Colon (tissue), 2 donors: ENCODE results near the gene SERPINH1.
"Not testable (repeated sequence)": the region's sequence is repeated elsewhere in the genome, so short reads cannot be mapped to it uniquely, and the experiment has no call there.

Experiments
- FAIRE-seq: peaks from 2 replicates; lab custom pipeline; 2012; peaks lifted over from hg19 to GRCh38; lab: Jason Lieb, UNC
- donor health status: control.
- donor health status: control.

The SERPINH1 gene

DNA sequence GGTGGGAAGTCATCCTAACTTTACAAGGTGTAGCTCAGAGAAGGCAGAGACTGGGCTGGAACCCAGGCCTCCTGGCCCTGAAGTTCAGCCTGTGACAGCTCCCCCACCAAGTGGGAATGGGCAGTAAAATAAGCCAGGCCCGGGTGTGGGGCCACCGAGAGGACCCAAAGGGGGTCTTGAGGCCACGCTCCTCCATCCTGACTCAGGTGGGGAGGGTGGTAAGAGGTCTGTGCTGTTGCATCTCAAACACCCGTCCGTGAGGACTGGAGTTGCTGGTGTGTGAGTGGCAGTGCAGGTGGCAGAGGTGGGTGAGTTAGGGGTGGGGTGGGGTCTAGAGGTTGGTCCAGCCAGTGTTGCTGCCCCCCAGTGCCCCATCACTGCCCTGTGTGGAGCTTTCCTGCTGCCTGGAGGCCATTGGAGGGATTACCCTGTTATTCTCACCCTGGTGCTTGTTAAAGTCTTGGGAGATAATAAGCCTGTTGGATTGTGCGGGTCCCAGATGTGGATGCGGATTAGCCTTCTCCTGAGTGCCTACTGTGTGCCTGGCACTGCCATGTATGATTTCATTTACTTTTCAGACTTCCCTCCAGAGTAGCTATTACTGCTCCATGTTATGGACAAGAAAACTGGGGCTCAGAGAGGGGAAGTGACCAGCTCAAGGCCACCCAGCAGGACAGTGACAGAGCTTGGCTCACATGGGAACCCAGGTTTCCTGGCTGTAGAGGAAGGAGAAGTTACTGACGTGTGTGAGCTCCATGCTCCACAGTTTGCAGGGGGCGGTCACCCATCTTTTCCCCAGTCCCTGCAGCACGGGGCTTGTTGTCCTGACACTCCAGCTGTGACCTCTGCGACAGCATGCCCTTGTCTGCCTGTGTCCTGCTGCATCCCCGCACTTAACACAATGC, 12.9 kb downstream of the SERPINH1 start:
- FAIRE-seq, result no peak

DNA sequence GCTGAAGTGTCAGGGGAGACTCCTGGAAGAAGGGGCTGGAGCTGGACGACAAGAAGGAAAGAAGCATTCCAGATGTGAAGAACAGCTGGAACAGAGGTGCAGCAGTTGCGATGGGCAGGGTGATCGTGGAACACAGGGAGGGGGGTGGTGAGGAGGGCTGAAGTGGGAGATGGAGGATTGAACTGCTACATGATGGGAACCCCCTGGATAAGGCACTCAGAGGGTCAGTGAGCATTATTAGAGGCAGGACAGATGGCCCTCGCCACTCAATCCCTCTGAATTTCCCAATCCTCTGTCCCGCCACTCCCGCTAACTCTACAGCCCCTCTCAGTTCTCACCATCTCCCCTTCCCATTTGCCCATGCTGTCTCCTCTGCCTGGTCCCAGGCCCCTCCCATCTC, 14.0 kb downstream of the SERPINH1 start:
- no peak for FAIRE-seq

DNA sequence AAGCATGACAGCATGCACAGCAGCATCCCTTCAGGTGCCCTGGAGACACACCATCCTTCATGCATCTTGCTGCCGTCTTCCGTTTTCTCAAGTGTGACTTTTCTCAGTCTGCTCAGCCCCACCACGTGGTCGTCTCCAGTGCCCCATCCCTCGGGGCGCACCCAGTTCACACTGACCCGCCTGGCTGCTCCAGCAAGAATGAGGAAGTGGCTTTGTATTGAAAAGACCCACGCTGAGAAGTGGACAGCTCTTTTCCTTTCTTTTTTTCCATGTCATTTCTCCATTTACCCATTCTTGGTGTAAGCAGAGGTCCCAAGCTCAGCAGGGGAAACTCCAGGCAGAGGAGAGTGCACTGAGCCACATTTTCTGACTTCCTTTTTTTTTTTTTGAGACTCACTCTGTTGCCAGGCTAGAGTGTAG, 14.5 kb downstream of the SERPINH1 start:
- no peak for FAIRE-seq

DNA sequence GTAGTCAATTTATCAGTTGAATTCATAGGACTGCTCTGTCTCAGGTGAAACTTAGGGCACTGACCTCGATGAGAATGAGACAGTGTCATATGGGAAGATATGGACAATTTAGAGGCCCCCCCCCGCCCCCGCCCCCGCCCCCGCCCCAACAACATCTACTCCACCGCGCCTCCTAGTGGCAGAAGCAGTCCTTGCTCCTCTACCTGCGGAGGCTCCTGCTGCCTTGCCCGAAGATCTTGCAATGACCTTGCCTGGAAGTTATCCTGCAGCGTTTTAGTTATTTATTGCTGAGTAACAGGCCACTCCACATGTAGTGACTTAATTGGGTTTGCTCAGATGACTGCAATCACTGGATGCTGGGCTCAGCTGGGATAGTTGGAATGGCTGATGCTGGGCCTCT, 15.2 kb downstream of the SERPINH1 start:
- FAIRE-seq, result no peak

DNA sequence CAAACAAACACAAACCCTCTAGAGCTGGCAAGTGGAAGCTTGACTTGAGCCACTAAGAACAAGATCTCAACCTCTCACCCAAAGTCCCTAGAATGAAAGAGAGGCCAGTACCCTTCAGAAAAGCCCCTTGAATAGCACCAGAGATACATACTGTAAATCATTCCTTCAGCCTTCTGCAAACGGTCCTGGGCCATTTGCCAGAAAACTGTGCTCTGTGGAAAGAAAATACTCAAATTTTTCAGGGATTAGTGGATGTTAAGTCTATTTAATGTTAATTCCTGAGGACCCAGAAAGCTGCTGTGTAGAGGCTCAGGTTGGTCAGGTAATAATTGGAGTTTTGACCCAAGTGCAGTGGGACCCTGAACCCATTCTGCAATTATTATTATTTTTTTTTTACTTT, 16.9 kb downstream of the SERPINH1 start:
- FAIRE-seq, result no peak

DNA sequence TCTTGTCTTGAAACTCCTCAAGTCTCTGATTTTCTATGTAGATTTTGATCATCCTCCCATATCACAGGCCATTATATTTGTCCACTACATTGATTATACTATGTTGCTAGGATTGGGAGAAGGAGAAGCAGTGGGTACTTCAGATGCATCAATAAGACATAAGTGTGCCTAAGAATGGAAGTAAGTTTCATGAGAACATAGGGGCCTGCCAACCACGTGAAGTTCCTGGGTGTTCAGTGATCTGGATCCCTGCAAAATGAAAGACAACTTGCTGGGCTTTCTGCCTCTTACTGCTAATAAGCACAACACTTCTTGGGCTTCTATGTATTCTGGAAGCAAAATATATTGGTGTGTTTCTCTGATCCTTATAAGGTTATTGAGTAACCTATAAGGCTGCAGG, 17.8 kb downstream of the SERPINH1 start:
- no peak for FAIRE-seq

DNA sequence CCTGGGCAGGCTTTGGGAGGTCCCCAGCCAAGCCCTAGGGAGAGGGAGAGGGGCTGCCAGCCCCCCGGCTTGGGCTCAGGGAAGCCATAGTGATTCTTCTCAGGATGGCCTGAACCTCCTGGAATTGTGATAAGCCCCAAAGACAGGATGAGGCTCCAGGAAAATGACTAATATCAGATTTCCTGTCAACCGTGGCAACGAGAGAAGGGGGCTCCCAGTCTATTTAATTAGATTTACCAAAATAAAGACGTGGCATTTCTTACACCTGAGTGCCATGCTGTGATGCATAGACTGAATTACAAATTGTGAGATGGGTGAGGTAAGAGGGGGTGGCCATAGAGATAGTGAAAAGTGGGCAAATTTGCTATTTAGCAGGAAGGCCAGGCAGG, 20.4 kb downstream of the SERPINH1 start:
- FAIRE-seq, result no peak

DNA sequence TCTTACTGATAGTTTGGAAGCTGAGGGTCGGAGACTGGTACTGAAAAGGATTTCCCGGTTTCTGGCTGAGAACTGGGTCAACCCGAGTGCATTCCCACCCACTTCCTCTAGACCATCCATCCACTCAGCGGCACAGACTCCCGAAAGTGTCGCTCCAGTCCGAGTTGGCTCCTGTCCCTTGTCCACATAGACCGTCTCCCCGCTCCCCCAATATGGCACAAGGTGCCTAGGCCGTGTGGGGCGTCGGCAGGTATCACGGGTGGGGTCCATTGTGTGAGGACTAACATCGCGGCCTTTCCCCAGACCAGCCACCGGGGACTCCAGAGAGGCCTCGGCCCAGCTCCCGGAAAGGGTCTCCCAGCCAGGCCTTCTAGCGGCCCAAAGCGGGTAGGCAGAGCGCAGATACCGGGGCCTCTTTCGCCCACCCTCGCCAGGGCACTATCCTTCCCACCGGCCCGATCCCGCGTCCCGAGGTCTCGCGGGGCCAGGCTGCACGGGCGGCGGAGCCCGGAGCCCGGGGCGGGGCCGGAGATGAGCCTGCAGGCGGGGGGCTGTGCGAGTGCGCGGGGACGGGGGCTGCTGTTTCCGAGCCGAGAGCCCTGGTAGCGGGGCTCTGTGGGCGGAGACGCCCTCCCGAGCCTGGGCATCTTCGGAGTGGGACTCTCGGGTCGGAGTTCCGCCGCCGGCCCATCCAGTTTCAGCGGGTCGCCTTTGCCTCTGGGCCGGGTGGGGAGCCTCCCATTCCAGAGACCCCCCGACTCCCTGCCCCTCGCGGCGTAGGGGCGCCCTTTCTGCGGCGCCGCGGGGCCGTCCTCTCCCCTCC, 21.1 kb downstream of the SERPINH1 start:
- no peak for FAIRE-seq

DNA sequence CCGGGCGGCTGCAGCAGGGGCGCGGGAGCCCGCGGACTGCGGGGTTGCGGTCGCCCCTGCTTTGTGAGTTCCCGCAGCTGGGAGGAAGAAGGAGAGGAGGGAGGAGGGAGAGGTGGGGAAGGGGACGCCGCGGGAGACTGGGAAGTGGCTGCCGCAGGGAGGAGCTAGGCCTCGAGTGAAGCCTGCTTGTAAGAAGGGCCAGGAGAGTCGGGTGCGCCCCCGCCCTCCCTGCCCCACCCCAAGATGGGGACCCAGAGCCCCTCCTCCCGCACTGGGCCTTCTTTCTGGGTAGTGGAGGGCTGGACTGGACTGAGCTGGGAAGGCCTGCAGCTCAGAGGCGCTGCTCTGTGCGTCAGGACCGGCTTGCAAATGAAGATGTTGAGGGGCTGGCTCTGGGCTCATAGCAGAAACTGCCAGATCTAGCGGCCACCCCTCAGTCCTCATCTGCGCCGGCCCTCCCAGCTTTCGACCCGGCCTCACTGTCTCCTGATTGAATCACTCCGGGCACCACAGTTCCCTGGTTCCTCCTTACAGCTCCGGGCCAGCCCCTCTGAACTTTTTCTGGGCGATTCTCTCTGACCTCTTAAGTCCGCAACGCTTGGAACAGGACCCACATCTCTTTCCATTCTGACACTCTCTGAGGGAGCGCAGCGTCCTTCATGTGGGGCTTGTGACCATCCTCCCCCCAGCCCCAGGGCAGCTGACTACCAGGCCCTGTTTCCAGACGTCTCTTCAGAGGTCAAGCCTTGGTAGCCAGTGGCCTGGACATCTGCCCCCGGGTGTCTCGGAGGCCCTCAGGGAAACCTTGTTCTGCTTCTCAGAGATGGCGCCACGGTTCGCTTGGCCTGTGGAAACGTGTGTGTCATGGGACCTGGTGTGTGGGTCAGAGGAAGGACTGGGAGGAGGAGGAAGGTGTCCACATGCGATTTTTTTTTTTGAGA, 21.9 kb downstream of the SERPINH1 start:
- no peak for FAIRE-seq

DNA sequence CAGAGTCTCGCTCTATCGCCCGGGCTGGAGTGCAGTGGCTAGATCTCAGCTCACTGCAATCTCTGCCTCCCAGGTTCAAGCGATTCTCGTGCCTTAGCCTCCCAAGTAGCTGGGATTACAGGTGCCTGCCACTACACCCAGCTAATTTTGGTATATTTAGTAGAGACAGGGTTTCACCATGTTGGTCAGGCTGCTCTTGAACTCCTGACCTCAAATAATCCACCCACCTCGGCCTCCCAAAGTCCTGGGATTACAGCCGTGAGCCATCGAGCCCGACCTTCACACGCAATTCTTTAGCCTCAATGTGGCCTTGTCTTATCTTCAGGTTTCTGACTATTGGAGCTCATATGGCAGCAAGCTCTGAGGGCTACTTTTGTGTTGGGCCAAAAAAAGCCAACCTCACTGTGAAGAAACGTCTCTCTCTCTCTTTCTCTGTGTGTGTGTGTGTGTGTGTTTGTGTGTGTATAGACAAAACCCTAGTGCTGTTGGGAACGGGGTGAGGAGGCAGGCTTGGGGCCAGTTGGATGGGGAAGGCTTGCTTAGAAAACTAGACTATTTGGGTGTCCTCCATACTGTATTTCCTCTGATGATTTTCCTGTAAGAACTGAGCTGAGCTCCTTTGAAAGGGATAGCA, 22.7 kb downstream of the SERPINH1 start:
- not testable (repeated sequence) for FAIRE-seq

DNA sequence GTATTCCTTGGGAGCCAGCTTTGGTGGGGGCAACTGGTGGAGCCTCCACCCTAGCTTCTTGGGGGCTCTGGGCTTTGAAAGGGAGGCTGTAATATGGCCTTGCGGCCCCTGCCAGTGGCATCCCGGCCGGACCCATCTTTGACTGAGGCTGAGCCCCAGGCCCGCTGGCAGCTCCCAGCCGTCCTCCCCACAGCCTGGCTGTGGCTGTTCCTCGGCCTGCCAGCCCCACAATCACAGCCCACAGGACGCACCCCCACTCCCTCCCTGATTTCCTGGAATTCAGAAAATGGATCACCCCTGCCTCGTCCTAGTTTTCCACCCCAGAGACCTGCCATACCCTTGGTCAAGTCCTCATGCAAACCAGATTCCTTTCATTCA, 23.2 kb downstream of the SERPINH1 start:
- FAIRE-seq, result no peak

DNA sequence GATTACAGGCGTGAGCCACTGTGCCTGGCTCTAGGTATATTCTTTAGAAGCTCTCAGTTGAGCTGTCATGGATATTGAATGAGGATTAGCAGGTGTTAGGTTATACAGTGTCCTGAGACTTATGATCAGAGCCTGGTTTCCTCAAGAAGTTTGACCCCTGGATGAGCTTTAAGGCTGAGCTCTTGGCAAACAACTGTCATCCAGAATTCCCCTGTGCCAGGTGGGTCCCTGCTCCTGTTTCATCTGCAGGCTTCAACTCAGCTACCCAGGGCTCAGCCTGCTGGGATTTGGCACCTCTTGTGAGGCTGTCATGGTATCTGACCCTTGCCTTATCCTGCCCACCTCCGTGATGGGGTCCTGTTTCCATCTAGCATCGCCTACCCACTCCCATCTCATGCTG, 24.3 kb downstream of the SERPINH1 start:
- FAIRE-seq, result no peak

DNA sequence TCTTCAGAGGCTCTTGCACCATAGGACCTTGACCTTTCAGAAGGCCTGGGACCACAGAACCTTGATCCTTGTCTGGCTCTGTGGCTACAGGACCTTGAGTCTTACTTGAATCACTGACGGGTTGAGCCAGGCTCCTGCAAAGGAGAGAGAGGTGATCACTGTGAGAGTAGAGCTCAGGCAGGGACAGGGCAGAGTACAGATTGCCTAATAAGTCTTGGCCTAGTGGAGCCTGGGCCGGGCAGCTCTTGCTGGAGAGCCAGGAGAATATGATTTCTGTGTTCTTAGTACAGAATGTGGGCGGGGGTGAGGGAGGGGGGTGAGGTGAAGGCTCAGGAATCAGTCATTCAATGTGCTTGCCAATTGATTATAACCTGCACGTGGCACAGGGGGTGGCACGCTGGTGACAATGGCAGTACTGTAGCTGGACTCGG, 26.0 kb downstream of the SERPINH1 start:
- no peak for FAIRE-seq

DNA sequence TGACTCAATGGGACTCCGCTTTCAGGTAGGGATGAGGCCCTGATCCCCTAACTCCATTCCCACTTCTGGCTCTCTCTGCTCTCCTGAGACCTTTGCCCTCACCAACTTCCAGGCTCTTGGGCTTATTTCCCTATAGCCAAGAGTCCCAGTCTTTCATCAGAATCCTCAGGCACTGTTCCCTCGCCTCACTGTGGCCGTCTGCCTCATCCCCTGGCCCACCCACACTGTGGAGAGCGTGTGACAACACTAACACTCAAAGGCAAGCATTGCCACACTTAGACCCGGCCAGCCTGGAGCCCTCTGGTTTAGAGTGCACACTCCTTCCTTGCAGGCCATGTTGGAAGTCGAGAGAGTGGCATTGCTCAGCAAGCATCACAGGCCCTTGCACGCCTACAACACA, 27.0 kb downstream of the SERPINH1 start:
- FAIRE-seq, result no peak

DNA sequence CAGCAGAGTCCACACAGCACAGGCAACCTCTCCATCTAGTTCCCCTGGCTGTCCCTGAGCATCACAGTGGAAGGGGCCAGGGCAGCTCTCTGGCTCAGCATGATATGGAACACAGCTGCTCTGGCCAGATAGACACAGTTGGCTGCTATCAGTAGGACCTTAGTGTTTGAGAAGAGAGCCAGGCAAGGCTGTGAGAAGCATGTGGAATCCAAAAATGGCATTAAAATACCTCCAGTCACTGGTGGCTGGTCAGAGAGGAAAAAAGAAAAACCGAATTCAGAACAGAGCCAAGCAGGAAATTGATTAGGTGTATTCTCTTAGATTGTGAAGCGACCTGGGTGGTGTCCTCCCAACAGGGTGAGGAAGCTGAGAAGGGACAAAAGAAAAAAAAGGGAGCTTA, 27.9 kb downstream of the SERPINH1 start:
- FAIRE-seq, result no peak

DNA sequence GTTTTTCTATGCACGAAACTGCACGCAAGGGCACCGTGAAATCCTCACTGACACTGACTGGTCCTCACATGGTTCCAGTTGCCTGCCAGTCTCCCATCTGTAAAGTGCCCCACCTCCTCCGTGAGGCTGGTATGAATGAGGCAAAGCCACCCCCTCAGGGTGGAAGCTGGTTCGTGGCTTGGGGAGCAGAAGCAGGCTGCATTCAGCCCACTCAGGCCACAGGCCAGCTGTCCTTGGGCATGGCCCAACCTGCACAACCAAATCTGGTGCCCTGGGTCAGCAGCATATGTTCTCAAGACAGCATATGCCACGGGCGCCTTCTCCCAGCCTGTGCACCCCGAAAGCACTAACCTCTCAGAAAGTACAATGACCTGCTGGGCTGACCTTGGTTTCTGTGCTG, 29.3 kb downstream of the SERPINH1 start:
- no peak for FAIRE-seq

DNA sequence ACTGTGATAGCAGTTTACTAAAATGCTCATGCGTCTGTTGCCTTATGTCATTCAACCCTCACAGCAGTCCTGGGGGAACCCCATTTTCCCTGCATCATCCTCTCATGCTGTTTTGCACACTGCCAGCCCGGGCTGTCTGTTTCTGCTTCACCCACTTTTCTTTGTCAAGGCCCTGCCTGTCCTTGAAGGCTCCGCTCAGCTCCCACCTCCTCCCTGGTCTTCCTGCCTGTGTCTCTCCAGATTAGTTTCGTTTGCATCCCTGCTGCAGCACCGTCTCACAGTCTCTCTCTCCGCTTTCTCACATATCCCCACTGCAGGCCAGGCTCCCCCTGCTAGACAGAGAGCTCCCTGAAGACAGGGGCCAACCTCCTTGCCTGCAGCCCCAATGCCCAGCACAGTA, 29.9 kb downstream of the SERPINH1 start:
- no peak for FAIRE-seq

DNA sequence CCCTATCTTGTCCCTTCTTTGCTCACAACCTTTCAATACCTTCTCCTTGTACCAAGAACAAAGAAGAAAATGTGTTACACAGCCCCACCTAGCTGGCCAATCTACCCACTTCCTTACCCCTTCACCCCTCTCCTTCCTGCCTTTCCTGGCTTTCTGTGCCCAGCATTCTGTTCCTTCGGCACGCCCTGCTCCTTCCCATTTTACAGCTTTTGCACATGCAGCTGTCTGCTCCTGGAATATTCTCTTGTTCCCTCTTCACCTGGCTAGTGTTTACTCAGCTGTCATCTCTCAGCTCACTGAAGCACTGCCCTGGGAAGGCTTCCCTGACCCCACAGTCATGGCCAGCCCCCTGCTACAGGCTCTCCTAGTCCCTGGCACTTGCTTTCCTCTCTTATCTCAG, 30.7 kb downstream of the SERPINH1 start:
- FAIRE-seq, result no peak

DNA sequence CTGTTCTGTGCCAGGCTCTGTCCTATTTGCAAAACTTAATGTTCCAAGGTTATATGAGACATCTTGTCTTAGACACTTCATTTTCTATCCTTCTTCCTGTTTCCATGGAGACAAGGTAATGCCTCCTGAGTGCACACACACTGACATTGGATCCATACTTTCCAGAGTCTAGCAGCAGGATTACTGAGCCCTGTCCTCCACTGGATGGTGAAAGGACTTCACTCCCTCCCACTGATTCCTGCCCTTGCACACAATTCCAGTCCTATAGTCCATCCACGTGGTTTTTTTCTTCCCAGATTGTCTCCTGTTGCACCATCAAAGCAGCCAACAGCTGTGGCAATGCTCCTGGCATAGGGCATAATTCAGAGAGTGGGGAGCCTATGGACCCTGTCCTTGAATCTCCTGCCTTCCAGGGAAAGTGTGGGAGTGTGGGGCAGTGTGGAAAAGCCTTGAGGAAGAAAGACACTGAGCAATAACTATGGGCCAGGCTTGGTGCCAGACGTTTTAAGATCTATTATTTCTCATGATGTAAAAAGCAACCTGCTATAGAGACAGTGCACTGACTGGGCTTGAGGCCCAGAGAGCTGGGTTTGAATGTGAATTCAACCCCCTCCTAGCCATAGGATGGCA, 31.3 kb downstream of the SERPINH1 start:
- FAIRE-seq, result no peak

DNA sequence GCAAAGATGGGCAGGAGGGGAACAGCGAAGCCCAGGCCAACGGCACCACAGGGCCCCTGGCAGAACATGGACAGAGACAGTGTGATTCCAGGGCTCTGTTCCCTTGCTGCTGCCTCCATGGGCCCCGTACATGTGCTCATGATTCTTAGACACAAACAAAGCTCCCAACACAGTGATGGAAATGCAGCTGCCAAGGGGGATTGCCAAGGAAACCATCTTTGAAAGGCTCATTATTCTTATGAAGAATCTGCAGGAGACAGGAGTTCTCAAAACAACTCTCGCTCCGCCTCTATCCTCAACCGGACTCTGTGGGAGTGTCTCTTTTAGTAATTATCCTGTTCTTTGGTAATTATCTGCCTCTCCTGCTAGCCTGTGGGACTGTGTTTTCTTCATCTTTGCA, 32.2 kb downstream of the SERPINH1 start:
- FAIRE-seq, result no peak

DNA sequence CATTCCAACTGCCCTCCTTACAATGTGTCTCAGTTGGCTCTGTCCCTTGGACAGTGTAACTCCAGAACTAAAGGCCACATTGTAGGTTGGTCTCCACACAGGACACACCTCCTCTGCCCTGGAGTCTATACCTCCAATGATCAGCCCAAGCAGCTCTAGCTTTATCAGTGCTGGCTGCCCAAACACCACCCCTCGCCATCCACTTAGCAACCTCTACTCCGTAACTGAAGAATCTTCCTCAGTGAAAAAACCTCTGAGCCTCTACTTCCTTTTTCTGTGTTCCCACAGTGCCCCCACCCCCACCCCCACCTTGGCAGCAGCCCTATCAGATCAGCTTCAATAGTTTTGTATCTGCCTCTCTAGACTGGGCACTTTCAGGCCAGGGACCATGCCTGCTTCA, 33.4 kb downstream of the SERPINH1 start:
- FAIRE-seq, result no peak
